ENCODE data around the gene CEP41. TPM values are rescaled to one million over a fixed set of nuclear protein-coding genes. Genes with fewer than 3 reads are reported as not detected.
A peak's percentile ranks its signal among the peaks of the same experiment; 100 is the strongest.

The CEP41 gene
- total and polyA plus RNA-seq, 11 donors, result 1.7 to 11.4 (median 4.1) TPM

GRCh38 chr7:130358471-130358870 is 82.3 kb downstream of the CEP41 start:
- Histone ChIP-seq H3K36me3 (no peaks in the 10 kb centered on the region), H3K4me1 (peaks cover 0 to 13% (median 8%) of the 10 kb centered on the region in 12 donors), H3K9me3 (peaks cover 0 to 24% (median 7%) of the 10 kb centered on the region in 12 donors), H3K27ac (no peak overlapping the region), H3K27me3 (no peaks in the 10 kb centered on the region), H3K4me3 (no peak overlapping the region)
- intact Hi-C loops (cut with DNase I), result no loop called here
- DNase-seq, result no peak
- no peak for ATAC-seq
- WGBS, 4 donors, result 94 to 96% (median 94%) methylated on average over 4 of the region's 4 CpGs
- no peak for TF ChIP-seq CTCF (IDR thresholded peaks at IDR 0.05)
- TF ChIP-seq POLR2A (IDR thresholded peaks at IDR 0.05), result no peak

- no peaks in the 10 kb centered on the region for H3K27me3 ChIP-seq
- intact Hi-C loops (cut with DNase I), result no loop called here
- H3K27ac ChIP-seq, result peak overlapping the region; percentile 41 to 88 (median 73)
- H3K36me3 ChIP-seq, result no peaks in the 10 kb centered on the region
- ATAC-seq, result peak; percentile 5 to 72 (median 62)
- peaks cover 0 to 18% (median 10%) of the 10 kb centered on the region in 12 donors for H3K4me1 ChIP-seq
- DNase-seq, result peak in 1 of 5 donors; percentile 47
- no peak for TF ChIP-seq CTCF (IDR thresholded peaks at IDR 0.05)
- no peak for TF ChIP-seq POLR2A (IDR thresholded peaks at IDR 0.05)
- 73 to 85% (median 76%) methylated on average over 13 to 16 of the region's 16 CpGs for WGBS, 4 donors
- H3K9me3 ChIP-seq, result peaks cover 0 to 24% (median 7%) of the 10 kb centered on the region in 12 donors
- no peak overlapping the region for H3K4me3 ChIP-seq
Measured at GRCh38 chr7:130356876-130357611, 83.8 kb downstream of the CEP41 start.

- Histone ChIP-seq H3K4me3 (no peak overlapping the region), H3K4me1 (peaks cover 0 to 25% (median 15%) of the 10 kb centered on the region in 12 donors), H3K36me3 (no peaks in the 10 kb centered on the region), H3K27ac (peak overlapping the region; percentile 41 to 88 (median 74)), H3K27me3 (no peaks in the 10 kb centered on the region), H3K9me3 (peaks cover 0 to 24% (median 7%) of the 10 kb centered on the region in 12 donors)
- DNase-seq (peak in 4 of 5 donors; percentile 60 to 77 (median 69)), ATAC-seq (peak; percentile 46 to 83 (median 78))
- 38 to 53% (median 50%) methylated on average over 9 of the region's 9 CpGs for WGBS, 4 donors
- TF ChIP-seq POLR2A (IDR thresholded peaks at IDR 0.05), result no peak
- TF ChIP-seq CTCF (IDR thresholded peaks at IDR 0.05), result no peak
- intact Hi-C loops (cut with DNase I), result no loop called here
Measured at GRCh38 chr7:130356121-130356875, 84.5 kb downstream of the CEP41 start.

GRCh38 chr7:130353196-130353595 is 87.6 kb downstream of the CEP41 start:
- ATAC-seq (no peak), DNase-seq (no peak)
- intact Hi-C loops (cut with DNase I), result loop anchor here in 1 of 10 donors (5.0 kb wide), 1 partner anchor 81 kb away; no protein-coding TSS in a partner anchor
- 78 to 86% (median 84%) methylated on average over 7 of the region's 7 CpGs for WGBS, 4 donors
- Histone ChIP-seq H3K36me3 (no peaks in the 10 kb centered on the region), H3K27ac (peak overlapping the region in 7 of 12 donors; percentile 31 to 71 (median 64)), H3K9me3 (no peaks in the 10 kb centered on the region), H3K4me1 (peaks cover 0 to 34% (median 17%) of the 10 kb centered on the region in 12 donors), H3K4me3 (no peak overlapping the region), H3K27me3 (no peaks in the 10 kb centered on the region)
- TF ChIP-seq POLR2A (IDR thresholded peaks at IDR 0.05) (no peak), CTCF (IDR thresholded peaks at IDR 0.05) (no peak)

All from heart left ventricle (tissue), 16 donors.